ENCODE measurements around the gene RASA2.
"Not testable (repeated sequence)": the region's sequence is repeated elsewhere in the genome, so short reads cannot be mapped to it uniquely, and the experiment has no call there.

RASA2 gene

DNA sequence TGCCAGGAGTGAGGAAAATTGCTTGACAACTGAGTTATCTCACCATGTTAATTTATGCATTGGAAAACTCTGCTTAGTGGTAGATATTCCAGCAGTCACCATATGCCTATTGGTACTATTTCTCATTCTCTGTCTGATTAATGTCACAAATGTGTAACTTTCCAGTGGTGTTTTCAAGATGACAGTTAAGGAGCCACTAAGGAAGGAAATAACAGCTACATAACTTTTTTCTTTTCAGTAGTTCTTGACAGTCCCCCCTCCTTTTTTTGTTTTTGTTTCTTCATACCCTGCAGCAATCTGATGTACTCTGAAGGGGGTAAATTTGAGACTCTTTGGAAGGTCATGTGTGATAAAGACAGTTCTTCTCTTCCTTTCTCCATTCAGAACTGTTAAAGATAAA is 13.1 kb downstream of the RASA2 start:
- DNase-seq, result peak; percentile 37

- no peak for DNase-seq
Observed at GRCh38 chr3:141500397-141500796, 13.6 kb downstream of the RASA2 start.

GRCh38 chr3:141505166-141505565 is 18.3 kb downstream of the RASA2 start:
- DNase-seq, result no peak

- no peak for DNase-seq
Observed at GRCh38 chr3:141506071-141506470, 19.2 kb downstream of the RASA2 start.

DNA sequence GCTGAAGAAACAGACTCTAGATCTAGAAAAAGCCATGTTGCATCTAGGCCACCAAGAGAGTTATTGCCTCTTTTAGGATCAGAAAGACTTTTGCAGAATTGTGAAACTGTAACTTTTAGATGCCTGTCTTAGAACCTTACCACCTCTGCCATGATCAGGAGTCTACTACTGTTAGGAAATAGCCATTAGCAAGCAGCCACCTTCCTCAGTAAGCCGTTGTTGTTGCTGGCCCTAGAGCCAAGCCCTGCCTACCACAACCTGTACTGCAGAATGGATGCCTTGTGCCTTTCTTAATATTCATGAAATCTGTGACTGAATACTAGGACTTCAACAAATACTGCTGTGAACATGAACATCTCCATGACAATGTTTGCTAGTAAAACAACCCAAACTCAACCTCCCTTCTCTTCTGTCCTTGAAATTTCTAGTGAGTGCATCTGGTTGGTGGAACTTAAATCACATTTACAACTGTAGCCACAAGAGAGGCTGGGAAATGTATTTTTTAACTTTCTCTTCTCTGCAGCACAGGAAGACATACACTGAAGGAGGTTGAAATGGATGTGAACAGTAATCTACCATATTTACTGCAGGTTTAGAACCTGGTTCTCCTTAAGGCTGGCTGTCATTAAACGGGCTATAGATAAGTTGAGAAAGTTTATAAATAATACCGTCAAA is 20.7 kb downstream of the RASA2 start:
- no peak for DNase-seq

DNA sequence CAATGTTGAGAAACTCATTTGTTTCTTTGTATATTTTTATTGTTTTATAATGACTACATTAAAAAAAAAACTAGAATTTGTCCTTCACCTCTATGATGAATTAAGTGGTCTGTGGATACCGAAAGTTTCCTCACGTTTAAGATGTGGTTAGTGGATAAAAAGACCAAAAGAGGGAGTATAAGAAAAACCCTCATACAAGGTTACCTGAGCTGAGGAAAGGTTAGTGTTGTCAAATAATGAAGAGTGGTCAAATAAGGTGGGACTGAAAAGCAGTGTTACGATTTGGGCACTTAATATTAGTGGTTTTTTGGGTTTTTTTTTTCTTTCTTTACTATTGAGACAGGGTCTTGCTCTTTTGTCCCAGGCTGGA is 21.2 kb downstream of the RASA2 start:
- no peak for DNase-seq

DNA sequence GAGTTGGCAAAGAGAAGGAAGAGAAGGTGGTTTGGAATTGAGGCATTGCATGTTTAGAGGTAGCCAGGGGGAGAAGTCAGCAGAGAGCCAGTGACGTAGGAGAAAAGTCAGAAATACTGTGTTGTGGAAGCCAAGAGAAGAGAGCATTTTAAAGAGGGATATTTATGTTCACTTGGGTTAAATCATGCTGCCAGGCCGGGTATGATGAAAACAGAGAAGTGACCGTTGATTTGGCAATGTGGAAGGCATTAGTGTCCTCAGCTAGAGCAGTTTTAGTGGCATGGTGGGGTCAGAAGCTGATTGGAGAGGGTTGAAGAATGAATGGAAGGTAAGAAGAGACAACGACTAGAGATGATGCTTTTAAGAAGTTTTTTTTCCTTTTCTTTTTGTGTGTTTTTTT is 24.5 kb downstream of the RASA2 start:
- DNase-seq, result no peak

- DNase-seq, result no peak
Observed at GRCh38 chr3:141514382-141514781, 27.6 kb downstream of the RASA2 start.

- no peak for DNase-seq
Observed at GRCh38 chr3:141519587-141519986, 32.8 kb downstream of the RASA2 start.

DNA sequence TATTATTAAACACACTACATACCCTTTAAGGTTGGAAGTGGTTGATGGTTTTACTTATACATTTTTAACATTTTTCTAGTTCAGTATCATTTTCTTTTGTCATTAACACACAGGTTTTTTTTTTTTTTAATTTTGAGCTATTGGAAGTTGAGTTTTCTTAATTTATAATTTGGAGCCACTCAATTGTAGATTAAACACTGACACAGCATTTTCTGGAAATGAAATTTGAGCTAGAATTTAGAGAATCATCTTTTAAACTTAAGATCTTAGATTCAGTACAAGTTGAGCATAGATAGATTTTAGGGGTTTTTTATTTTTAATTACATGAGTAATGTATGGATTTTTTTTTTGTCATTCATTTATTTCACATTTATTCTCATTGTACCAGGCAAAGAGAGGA is 35.0 kb downstream of the RASA2 start:
- no peak for DNase-seq

DNA sequence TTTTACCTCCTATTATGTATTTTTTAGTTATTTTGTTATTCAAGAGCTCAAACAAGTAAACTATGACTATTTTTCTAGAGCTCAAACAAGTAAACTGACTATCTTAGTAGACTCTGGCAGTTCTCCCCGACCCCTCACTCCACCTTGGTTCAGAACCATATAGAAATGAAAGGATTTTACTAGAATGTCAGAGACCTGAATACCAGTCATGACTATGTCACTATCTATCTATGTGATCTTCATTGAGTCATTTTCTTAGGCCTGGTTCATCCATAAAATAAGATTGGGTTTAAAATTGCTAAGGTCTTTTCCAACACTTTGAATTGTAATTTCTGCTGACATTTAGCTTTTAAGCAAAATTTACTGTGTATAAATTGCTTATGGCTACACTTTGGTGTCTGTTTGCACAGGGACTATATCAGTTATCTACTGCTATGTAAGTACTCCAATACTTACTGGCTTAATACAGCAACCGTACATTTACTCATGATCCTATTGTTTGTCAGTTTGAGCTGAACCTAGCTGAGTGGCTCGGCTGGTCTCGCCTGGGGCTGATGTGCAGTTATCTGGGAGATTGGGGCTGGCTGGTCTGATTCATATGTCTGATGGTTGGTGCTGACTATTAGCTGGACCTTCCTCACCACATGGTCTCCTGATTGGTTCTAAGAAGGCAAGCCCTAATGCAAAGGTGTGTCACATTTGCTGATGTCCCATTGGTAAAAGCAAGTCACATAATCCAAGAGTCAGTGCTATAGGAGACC is 37.0 kb downstream of the RASA2 start:
- DNase-seq, result no peak

GRCh38 chr3:141524988-141525387 is 38.2 kb downstream of the RASA2 start:
- DNase-seq, result no peak

DNA sequence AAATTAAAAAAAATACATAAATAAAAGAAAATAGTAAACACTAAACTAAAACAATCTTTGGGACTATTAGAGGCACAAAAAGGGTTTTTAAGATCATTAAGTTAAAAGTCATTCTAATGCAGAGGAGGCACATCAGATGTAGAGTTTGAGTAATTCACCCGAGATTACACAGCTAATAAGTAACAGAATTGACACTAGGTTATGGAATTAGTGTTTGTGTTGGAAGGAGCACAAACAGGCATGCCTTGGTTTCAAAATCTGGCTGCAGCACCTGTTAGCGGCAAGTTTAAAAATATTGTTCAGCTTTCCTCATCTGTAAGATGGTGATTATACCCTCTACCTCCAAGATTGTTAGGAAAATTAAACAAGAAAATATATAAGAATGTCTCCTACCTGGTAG is 39.0 kb downstream of the RASA2 start:
- no peak for DNase-seq

- peak; percentile 46 for DNase-seq
Observed at GRCh38 chr3:141526709-141527108, 39.9 kb downstream of the RASA2 start.

GRCh38 chr3:141528800-141529199 is 42.0 kb downstream of the RASA2 start:
- DNase-seq, result no peak

- no peak for DNase-seq
Observed at GRCh38 chr3:141529256-141529655, 42.4 kb downstream of the RASA2 start.

DNA sequence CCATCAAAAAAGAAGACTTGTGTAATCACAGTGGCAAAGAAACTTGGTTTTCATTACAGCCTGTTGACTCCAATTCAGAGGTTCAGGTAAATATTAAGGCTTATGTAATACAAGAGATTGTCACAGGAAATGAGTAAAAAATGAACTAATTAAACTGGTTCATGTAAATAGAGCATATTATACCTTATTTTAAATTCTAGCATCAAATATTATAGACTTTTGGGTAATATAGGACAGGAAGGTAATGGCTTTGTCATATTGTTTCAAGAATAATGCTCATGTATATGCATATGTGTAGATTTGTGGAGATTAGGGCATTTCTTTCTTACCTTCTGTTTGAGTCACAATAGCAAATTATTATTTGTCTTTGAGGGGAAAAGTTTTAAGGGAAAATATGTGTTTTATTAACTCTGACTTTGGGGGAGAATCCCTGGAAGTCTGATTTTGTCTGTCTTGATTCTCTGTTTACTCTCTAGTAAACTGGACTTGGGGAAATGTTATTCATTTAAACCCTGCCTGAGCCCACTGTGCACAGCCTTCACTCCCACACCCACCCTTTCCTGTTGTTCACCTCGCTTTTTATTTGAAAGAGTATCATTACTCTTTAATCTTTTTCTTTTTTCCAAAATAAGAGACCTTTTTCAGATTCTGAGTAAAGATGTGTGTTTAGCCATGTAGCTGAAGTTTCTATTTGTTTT is 43.0 kb downstream of the RASA2 start:
- peak; percentile 38 for DNase-seq

DNA sequence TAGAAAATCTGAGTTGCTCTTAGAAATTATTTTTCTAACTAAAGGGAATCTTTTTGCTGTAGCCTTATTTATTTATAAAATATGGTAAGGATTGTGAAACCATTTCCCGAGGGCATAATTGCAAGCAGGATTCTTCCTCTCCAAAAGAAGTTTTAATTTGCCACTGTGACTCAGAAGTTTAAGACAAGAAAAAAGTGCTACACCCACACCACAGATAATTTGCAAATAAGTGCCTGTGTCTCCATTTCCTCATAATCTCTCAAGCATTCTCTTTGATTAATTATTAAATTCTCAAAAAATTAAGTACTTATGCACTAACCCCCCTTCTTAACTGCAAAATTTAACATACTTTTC is 43.6 kb downstream of the RASA2 start:
- DNase-seq, result peak; percentile 32

GRCh38 chr3:141532609-141533008 is 45.8 kb downstream of the RASA2 start:
- no peak for DNase-seq

DNA sequence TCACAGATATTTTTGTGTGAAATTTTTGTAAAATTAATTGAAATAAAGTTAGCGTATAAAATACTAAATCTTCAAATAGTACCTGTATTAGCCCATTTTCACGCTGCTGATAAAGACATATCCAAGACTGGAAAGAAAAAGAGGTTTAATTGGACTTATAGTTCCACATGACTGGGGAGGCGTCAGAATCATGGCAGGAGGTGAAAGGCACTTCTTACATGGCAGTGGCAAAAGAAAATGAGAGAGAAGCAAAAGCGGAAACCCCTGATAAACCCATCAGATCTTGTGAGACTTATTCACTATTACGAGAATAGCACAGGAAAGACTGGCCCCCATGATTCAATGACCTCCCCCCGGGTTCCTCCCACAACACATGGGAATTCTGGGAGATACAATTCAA is 49.2 kb downstream of the RASA2 start:
- not testable (repeated sequence) for DNase-seq

DNA sequence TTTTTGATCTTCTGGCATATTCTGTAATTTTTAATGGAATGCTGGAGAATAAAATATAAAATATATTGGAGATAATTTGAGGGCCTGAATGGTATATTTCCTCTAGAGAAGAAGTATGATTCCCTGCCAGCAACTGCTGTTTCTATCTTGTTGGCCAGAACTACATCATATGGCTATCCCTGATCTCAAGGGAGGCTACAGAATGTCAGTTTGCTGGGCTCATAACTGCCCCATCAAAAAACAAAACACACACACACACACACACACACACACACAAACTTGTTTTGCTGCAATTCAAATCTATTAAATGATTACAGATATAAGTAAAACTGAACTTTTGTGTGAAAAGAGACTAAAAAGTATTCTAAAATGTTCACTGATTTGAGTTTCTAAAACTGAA is 51.0 kb downstream of the RASA2 start:
- no peak for DNase-seq

GRCh38 chr3:141538568-141539240 is 51.9 kb downstream of the RASA2 start:
- DNase-seq, result no peak

DNA sequence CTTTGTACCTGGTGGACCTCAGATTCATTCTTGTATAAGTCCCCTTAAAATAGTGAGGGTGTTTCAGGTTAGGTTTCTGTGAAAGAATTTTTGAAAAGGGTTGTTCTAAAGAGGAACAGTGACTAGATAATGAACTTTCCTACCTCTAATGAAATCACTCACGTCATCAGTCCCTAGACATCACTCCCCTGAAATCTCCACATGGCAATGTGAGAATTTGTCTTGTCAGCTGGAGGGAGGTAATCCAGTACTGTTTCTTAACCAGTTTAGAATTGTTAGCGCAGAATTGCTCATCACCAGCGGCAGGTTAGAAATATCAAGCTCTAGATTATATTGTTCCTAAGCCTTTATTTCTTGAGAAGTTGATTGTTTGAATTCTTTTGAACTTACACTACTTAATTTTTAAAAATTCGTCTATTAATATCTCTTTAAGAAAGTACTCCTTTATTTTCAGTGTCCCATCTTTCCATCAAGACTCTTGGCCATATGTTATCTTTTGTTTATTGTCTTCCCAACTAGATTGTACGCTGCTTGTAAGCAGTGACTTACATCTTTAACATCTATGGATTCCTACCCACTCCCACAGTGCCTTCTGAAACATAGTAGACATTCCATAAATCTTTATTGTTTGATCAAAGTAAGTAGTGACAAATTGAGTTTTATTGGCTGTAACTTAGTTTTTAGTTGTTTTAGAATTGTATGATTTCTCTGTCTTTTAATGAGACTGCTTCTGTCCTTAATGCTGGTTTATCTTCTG is 52.8 kb downstream of the RASA2 start:
- no peak for DNase-seq

Measured in CD4-positive, alpha-beta T cell treated with Interleukin-4 for 4 hours (primary cell).